Fibroblast of skin of right biceps (primary cell): ENCODE measurements around the gene ATRN.

ENCODE experiments used
- DNase-seq: peaks from one replicate; pipeline ENCODE4 v3.0.0-alpha.2; 2013

The ATRN gene

GRCh38 chr20:3631534-3631933, 160.7 kb downstream of the ATRN start:
- DNase-seq, result no peak

DNA sequence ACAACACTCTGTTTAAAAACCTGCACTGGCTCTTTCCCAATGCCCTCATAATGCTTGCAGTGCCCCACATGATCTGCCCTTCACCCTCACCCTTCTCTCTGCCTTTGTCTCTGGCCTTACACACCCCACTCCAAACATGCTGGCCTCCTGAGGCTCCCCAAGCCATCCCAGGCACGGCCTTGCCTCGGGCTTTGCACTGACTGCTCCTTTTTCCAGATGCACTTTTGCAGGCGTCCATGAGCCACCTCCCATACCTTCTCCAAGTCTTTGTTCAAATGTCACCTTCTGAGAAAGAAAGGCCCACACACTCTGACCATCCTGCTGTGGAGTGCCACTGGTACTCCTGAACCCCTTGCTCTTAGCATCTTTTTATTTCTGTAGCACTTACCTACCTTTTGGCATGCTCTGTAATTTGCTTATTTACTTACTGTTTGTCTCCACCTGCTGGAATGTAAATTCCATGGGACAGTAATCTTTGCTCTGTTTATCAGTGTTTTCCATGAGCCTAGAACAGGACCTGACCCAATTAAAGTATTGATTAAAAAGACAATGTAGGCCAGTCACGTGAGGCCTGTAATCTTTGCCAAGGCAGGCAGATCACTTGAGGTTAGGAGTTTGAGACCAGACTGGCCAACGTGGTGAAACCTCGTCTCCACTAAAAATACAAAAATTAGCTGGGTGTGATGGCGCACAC, 161.6 kb downstream of the ATRN start:
- DNase-seq, result no peak

DNA sequence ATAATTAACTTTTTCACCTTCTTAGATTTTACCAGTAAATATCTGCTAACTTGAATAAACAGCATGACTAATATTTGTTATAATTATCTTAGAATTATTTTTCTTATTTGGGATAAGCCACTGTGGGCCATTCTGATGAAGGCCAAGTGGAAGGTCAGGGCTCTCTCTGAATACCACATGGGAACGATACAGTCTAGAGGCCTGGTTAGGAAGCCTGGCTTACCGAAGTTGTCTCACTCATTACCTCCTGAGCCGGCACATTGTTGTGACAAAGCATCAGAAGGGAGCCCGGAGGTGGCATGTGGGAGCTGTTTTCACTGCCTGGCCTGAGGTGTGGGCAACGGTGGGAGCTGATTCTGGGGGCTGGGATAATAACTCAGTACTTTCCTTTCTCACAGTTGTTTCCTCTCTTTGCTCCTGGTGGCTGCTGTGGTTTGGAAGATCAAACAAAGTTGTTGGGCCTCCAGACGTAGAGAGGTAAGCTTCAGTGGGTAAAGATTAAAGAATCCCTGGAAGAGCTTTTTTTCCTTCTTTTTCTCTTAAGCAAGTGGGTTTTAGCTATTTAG, 163.2 kb downstream of the ATRN start:
- DNase-seq, result no peak

DNA sequence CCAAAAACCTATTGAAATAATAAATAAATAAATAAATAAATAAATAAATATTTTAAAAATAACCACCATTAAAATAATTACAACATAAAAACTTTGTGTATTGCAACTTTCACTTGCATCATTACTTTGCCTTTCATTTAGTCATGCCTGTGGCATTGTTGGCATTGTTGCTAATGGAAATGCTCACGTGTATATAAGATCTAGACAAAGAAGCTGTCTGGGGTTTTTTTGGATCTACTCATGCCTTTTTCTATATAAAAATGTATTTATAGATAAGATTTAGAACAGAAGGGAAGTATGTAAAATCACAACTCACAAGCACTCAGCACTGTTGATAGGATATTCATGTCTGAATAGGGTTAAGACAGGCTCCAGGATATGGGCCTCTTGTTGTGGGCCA, 164.5 kb downstream of the ATRN start:
- no peak for DNase-seq

- no peak for DNase-seq
Observed at GRCh38 chr20:3640259-3640658, 169.4 kb downstream of the ATRN start.

- no peak for DNase-seq
Observed at GRCh38 chr20:3645309-3646066, 174.7 kb downstream of the ATRN start.

DNA sequence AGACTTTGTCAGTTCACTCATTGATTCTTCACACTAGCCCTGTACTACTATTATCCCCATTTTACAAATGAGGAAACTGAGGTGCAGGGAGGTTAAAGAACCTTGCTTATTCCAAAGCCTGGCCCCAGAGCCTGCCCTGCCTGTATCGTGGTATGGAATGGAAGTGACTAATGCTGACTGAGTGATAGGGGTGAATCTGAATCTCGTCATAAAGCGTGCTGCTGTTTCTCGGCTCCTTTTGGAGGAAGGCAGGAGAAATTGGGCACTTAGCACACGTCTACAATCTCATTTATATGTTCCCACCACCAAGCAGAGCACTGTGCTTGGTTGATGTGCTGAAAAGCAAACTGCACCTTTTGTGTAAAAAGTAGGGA, 175.2 kb downstream of the ATRN start:
- DNase-seq, result no peak

GRCh38 chr20:3646651-3647050, 175.8 kb downstream of the ATRN start:
- no peak for DNase-seq

DNA sequence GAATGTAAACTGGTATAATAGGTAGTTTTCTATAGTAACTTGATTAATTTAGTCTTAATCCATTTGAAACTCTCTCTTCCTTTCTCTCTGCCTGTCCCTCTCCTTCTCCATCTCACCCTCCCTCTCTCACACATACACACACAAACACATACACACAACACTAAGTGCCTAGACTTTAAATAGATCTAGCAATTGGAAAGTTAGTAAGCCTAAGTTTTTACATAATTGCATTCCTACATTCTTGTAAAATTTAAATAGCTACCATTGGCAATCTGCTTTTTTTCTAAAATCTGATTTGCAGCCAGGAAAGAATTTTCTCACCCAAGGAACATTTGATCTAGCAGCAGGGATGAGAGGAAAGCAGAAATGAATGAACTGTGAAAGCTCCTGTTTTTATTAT, 176.7 kb downstream of the ATRN start:
- DNase-seq, result no peak

DNA sequence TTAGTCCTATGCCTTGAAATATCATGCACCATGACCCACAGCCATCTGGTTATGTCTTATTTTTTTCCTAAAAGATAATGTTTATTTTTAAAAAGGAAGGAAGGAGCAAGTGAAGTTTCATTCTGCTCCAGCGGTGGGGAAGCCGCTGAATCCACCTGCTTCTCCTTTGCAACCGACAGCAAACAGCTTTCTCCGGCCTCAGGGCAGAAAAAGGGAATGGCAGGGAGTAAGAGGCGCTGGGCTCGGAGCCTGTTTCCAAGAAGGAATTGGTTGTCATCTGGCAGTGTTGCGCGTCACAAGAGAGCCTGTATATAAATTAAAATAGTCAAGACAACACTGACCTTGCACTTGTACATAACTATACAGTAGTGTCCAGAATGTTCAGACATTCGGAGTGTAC, 178.1 kb downstream of the ATRN start:
- no peak for DNase-seq

- DNase-seq, result no peak
Observed at GRCh38 chr20:3651204-3651962, 180.6 kb downstream of the ATRN start.

GRCh38 chr20:3652221-3652620, 181.4 kb downstream of the ATRN start:
- DNase-seq, result no peak

- DNase-seq, result no peak
Observed at GRCh38 chr20:3652676-3653596, 182.1 kb downstream of the ATRN start.

GRCh38 chr20:3653921-3654320, 183.1 kb downstream of the ATRN start:
- no peak for DNase-seq

- DNase-seq, result no peak
Observed at GRCh38 chr20:3654326-3655130, 183.7 kb downstream of the ATRN start.

GRCh38 chr20:3655131-3655405, 184.2 kb downstream of the ATRN start:
- no peak for DNase-seq

- DNase-seq, result no peak
Observed at GRCh38 chr20:3658019-3658715, 187.3 kb downstream of the ATRN start.

- DNase-seq, result no peak
Observed at GRCh38 chr20:3658716-3659491, 188.1 kb downstream of the ATRN start.

- DNase-seq, result no peak
Observed at GRCh38 chr20:3659492-3660261, 188.9 kb downstream of the ATRN start.
